ENCODE results near the gene DENND2A.
A peak's percentile ranks its signal among the peaks of the same experiment; 100 is the strongest.

The DENND2A gene

DNA sequence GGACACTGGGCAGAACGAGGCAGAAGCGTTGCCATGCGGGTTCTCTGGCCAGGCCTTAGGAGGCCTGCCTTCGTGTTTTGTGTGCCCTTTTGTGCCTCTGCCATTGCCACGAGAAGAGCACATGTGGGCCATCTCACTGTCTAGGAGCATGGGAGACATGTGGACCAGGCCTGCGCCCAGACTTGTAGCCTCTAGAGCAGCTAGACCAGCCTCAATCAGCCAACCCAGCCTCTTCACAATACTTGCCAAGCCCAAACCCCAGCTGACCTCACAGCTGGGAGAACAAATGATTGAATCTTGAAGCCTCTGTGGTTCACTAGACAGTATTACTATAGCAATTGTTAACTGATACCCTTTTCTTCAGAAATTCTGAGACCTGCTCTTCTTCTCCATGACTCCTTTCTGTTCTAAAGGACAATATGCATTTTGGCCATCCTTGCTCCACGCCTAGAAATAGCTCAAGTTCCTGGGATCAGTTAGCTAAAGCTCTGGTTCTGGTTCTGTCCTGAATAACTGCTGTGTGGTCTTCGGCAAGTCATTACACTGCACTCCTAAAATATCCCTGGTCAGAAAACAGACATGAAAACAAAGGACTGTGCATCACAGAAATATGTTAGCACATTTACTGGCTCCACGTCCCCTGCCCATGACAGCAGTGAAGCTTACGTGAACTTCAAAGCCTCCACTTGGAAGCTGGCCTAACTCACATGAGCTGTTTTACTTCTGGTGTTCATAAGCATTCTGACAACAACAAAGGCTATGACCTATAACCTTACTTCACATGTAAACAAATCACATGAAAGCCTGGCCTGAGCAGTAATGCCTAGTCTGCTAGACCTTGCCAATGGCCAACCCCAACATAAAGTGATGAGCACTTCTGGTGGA is 89.0 kb downstream of the DENND2A start:
- Histone ChIP-seq H3K4me3 (ENCODE audit: low read length) (no peak overlapping the region), H3K36me3 (ENCODE audit: insufficient read depth, low read length) (no peaks in the 10 kb centered on the region), H3K27me3 (ENCODE audit: control insufficient read depth, insufficient read depth, low read length) (peaks cover 5% of the 10 kb centered on the region), H3K4me1 (ENCODE audit: control insufficient read depth, insufficient read depth, low read length) (no peaks in the 10 kb centered on the region), H3K4me2 (ENCODE audit: low read length) (no peak overlapping the region), H3K9ac (ENCODE audit: low read depth, low read length) (no peak overlapping the region), H3K9me3 (replicated peaks; ENCODE audit: low read length) (no peaks in the 10 kb centered on the region)

DNA sequence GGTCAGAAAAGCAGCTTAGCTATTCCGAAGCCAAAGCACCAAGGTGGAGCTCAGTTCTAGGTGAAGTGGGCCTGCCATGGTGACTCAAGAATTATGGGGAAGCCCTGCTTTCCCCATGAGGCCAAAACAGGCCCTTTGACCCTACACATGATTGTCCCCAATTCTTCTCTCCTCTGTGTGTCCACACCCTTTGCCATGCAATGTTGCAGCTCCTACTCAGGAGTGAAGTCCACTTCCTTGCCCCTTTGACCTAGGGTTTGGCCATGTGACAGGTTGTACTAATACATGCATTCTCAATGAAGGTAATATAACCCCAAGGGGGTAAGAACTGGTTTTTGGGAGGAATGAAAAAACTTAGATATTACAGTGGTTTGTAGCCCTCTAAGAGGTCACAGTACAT is 93.7 kb downstream of the DENND2A start:
- Histone ChIP-seq H3K36me3 (ENCODE audit: insufficient read depth, low read length) (no peaks in the 10 kb centered on the region), H3K4me3 (ENCODE audit: low read length) (no peak overlapping the region), H3K9me3 (replicated peaks; ENCODE audit: low read length) (no peaks in the 10 kb centered on the region), H3K4me2 (ENCODE audit: low read length) (no peak overlapping the region), H3K4me1 (ENCODE audit: control insufficient read depth, insufficient read depth, low read length) (peaks cover under 1% of the 10 kb centered on the region), H3K9ac (ENCODE audit: low read depth, low read length) (no peak overlapping the region), H3K27me3 (ENCODE audit: control insufficient read depth, insufficient read depth, low read length) (peaks cover 5% of the 10 kb centered on the region)

GRCh38 chr7:140544388-140544826 is 96.2 kb downstream of the DENND2A start:
- no peaks in the 10 kb centered on the region for H3K9me3 ChIP-seq (replicated peaks; ENCODE audit: low read length)
- H3K4me1 ChIP-seq (ENCODE audit: control insufficient read depth, insufficient read depth, low read length), result peaks cover 5% of the 10 kb centered on the region
- no peaks in the 10 kb centered on the region for H3K36me3 ChIP-seq (ENCODE audit: insufficient read depth, low read length)
- H3K9ac ChIP-seq (ENCODE audit: low read depth, low read length), result no peak overlapping the region
- no peak overlapping the region for H3K4me2 ChIP-seq (ENCODE audit: low read length)
- H3K4me3 ChIP-seq (ENCODE audit: low read length), result no peak overlapping the region
- H3K27me3 ChIP-seq (ENCODE audit: control insufficient read depth, insufficient read depth, low read length), result no peaks in the 10 kb centered on the region

DNA sequence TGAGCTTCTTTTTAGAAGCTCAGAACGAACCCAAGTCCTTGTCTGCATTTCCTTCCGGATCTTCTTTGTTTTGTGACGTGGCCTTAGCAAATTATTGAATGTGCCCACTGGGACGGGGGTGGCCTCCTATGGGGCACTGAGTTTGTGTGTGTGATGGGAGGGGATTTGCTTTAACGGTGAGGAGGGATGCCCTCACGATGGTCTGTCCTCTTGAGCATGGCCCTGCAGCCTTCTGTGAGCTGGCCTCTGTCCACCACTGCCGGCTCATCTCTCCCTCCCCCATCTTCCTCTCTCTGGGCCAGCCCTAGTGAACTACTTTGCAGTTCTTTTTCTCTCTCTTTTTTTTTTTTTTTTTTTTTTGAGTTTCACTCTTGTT is 98.4 kb downstream of the DENND2A start:
- H3K4me1 ChIP-seq (ENCODE audit: control insufficient read depth, insufficient read depth, low read length), result peaks cover 5% of the 10 kb centered on the region
- H3K4me2 ChIP-seq (ENCODE audit: low read length), result no peak overlapping the region
- H3K9me3 ChIP-seq (replicated peaks; ENCODE audit: low read length), result no peaks in the 10 kb centered on the region
- H3K36me3 ChIP-seq (ENCODE audit: insufficient read depth, low read length), result no peaks in the 10 kb centered on the region
- no peak overlapping the region for H3K4me3 ChIP-seq (ENCODE audit: low read length)
- H3K9ac ChIP-seq (ENCODE audit: low read depth, low read length), result no peak overlapping the region
- H3K27me3 ChIP-seq (ENCODE audit: control insufficient read depth, insufficient read depth, low read length), result no peaks in the 10 kb centered on the region

DNA sequence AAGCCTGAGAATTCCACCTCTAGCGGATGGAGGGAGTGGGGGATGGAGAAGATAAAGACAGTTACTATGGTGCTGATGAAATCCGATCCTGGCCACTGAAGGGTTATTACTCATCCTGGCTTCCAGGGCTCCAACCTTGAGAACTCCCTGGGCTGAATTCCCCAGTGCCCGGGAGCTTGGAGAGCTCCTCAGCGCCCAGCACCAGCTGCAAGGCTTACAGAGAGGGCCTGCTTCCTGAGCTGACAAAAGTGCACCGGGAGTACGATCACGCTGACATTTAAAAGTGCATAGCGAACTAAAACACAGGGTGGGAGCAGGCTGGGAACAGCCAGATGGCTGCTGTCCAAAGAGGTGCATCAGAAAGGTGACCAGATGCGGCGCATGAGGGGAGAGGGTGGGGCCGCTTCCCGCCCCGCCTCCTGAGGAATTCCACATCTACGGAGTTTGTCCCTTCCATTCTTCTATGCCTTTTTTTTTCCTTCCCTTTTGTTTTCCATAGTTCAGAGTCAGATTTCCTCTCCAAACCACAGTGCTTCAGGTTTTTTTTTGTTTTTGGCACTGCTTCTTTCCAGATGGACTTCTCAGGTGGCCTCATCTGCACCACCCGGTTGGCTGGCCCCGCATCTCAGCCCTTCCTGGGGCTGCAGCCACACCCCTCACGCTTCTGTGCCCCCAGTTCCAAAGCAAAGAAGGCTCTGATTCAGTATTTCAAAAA is 98.9 kb downstream of the DENND2A start:
- no peak overlapping the region for H3K9ac ChIP-seq (ENCODE audit: low read depth, low read length)
- no peak overlapping the region for H3K4me3 ChIP-seq (ENCODE audit: low read length)

DNA sequence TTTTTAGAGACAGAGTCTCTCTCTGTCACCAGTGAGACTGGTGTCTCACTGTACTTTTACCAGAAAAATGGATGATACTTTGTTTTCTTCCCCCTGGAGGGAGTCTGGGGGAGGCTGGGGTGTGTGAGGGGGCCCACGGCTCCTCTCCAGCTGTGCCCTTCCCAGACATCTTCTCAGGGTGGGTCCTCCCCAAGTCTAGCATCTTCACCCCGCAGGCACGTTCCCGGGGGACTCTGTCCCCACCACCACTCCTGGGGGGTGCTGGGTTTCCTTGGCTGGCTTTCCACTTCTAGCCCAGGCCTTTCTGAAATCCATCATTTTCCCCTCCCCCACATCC is 99.5 kb downstream of the DENND2A start:
- Histone ChIP-seq H3K4me3 (ENCODE audit: low read length) (no peak overlapping the region), H3K9me3 (replicated peaks; ENCODE audit: low read length) (no peaks in the 10 kb centered on the region), H3K27me3 (ENCODE audit: control insufficient read depth, insufficient read depth, low read length) (no peaks in the 10 kb centered on the region), H3K4me1 (ENCODE audit: control insufficient read depth, insufficient read depth, low read length) (peaks cover 5% of the 10 kb centered on the region), H3K4me2 (ENCODE audit: low read length) (no peak overlapping the region), H3K9ac (ENCODE audit: low read depth, low read length) (no peak overlapping the region), H3K36me3 (ENCODE audit: insufficient read depth, low read length) (no peaks in the 10 kb centered on the region)

More for the DNA sequence above, 98.9 kb downstream of the DENND2A start:
- Histone ChIP-seq H3K36me3 (ENCODE audit: insufficient read depth, low read length) (no peaks in the 10 kb centered on the region), H3K4me2 (ENCODE audit: low read length) (peak overlapping the region; percentile 37), H3K27me3 (ENCODE audit: control insufficient read depth, insufficient read depth, low read length) (no peaks in the 10 kb centered on the region), H3K4me1 (ENCODE audit: control insufficient read depth, insufficient read depth, low read length) (peaks cover 5% of the 10 kb centered on the region), H3K9me3 (replicated peaks; ENCODE audit: low read length) (no peaks in the 10 kb centered on the region)

GRCh38 chr7:140540136-140540777 is 100.4 kb downstream of the DENND2A start:
- Histone ChIP-seq H3K27me3 (ENCODE audit: control insufficient read depth, insufficient read depth, low read length) (no peaks in the 10 kb centered on the region), H3K4me1 (ENCODE audit: control insufficient read depth, insufficient read depth, low read length) (peaks cover 5% of the 10 kb centered on the region), H3K4me3 (ENCODE audit: low read length) (no peak overlapping the region), H3K4me2 (ENCODE audit: low read length) (no peak overlapping the region), H3K36me3 (ENCODE audit: insufficient read depth, low read length) (no peaks in the 10 kb centered on the region), H3K9me3 (replicated peaks; ENCODE audit: low read length) (no peaks in the 10 kb centered on the region), H3K9ac (ENCODE audit: low read depth, low read length) (no peak overlapping the region)

- no peak overlapping the region for H3K4me2 ChIP-seq (ENCODE audit: low read length)
- no peak overlapping the region for H3K4me3 ChIP-seq (ENCODE audit: low read length)
- H3K9me3 ChIP-seq (replicated peaks; ENCODE audit: low read length), result no peaks in the 10 kb centered on the region
- H3K4me1 ChIP-seq (ENCODE audit: control insufficient read depth, insufficient read depth, low read length), result peaks cover 5% of the 10 kb centered on the region
- H3K36me3 ChIP-seq (ENCODE audit: insufficient read depth, low read length), result no peaks in the 10 kb centered on the region
- H3K9ac ChIP-seq (ENCODE audit: low read depth, low read length), result no peak overlapping the region
- H3K27me3 ChIP-seq (ENCODE audit: control insufficient read depth, insufficient read depth, low read length), result no peaks in the 10 kb centered on the region
Observed at GRCh38 chr7:140539461-140539860, 101.2 kb downstream of the DENND2A start.

GRCh38 chr7:140537750-140538482 is 102.7 kb downstream of the DENND2A start:
- Histone ChIP-seq H3K4me3 (ENCODE audit: low read length) (no peak overlapping the region), H3K9ac (ENCODE audit: low read depth, low read length) (no peak overlapping the region), H3K27me3 (ENCODE audit: control insufficient read depth, insufficient read depth, low read length) (peaks cover 5% of the 10 kb centered on the region), H3K4me1 (ENCODE audit: control insufficient read depth, insufficient read depth, low read length) (peaks cover 5% of the 10 kb centered on the region), H3K4me2 (ENCODE audit: low read length) (no peak overlapping the region), H3K9me3 (replicated peaks; ENCODE audit: low read length) (no peaks in the 10 kb centered on the region), H3K36me3 (ENCODE audit: insufficient read depth, low read length) (no peaks in the 10 kb centered on the region)

DNA sequence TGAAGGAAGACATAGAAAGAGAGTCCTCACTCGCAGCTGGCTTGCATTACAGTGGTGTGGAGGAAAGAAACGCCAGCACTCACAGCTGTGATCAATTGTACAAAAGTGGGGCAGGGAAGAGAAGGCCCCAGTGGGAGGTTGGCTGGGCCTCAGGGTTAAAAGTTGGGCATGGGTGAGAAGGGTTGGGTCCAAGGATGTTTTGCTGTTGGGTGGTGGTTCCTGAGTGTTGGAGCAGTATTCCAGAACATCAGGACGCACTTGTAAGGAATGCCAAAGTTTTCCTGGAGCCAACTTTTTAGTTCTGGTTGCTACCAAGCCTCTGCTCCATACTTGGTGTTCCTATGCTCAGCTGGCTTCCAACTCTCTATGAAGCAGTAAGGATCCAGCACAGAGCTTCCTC is 105.9 kb downstream of the DENND2A start:
- H3K4me1 ChIP-seq (ENCODE audit: control insufficient read depth, insufficient read depth, low read length), result no peaks in the 10 kb centered on the region
- no peak overlapping the region for H3K9ac ChIP-seq (ENCODE audit: low read depth, low read length)
- no peaks in the 10 kb centered on the region for H3K36me3 ChIP-seq (ENCODE audit: insufficient read depth, low read length)
- H3K27me3 ChIP-seq (ENCODE audit: control insufficient read depth, insufficient read depth, low read length), result peaks cover 5% of the 10 kb centered on the region
- no peak overlapping the region for H3K4me3 ChIP-seq (ENCODE audit: low read length)
- no peaks in the 10 kb centered on the region for H3K9me3 ChIP-seq (replicated peaks; ENCODE audit: low read length)
- H3K4me2 ChIP-seq (ENCODE audit: low read length), result no peak overlapping the region

GRCh38 chr7:140533394-140533872 is 107.2 kb downstream of the DENND2A start:
- Histone ChIP-seq H3K9me3 (replicated peaks; ENCODE audit: low read length) (no peaks in the 10 kb centered on the region), H3K4me2 (ENCODE audit: low read length) (no peak overlapping the region), H3K27me3 (ENCODE audit: control insufficient read depth, insufficient read depth, low read length) (peaks cover 5% of the 10 kb centered on the region), H3K4me3 (ENCODE audit: low read length) (no peak overlapping the region), H3K36me3 (ENCODE audit: insufficient read depth, low read length) (no peaks in the 10 kb centered on the region), H3K9ac (ENCODE audit: low read depth, low read length) (no peak overlapping the region), H3K4me1 (ENCODE audit: control insufficient read depth, insufficient read depth, low read length) (no peaks in the 10 kb centered on the region)
